ENCODE measurements around the gene PAX3. TPM values are rescaled to one million over a fixed set of nuclear protein-coding genes. Genes with fewer than 3 reads are reported as not detected.

PAX3 gene
- total RNA-seq, 2 donors from 2014 or later, result not detected

GRCh38 chr2:222294996-222295367 is 3.8 kb downstream of the PAX3 start:
- no peak overlapping the region for H3K27ac ChIP-seq
- ATAC-seq (ENCODE audit: insufficient number of reproducible peaks, low FRiP score, low read depth) (no peak), DNase-seq (ENCODE audit: low spot score) (no peak)
- H3K36me3 ChIP-seq, result no peaks in the 10 kb centered on the region
- no peak for TF ChIP-seq CTCF (IDR thresholded peaks at IDR 0.05)
- H3K4me1 ChIP-seq (ENCODE audit: control insufficient read depth in 1 of 2, low read depth in 2 of 2), result peaks cover 23 to 45% of the 10 kb centered on the region in 2 donors
- no peaks in the 10 kb centered on the region for H3K9me3 ChIP-seq
- H3K4me3 ChIP-seq, result peak overlapping the region; percentile 65
- peaks cover 32% of the 10 kb centered on the region for H3K27me3 ChIP-seq (replicated peaks; ENCODE audit: insufficient read depth)

- H3K4me3 ChIP-seq, result no peak overlapping the region
- TF ChIP-seq CTCF (IDR thresholded peaks at IDR 0.05), result no peak
- H3K9me3 ChIP-seq, result no peaks in the 10 kb centered on the region
- no peak overlapping the region for H3K27ac ChIP-seq
- H3K27me3 ChIP-seq (replicated peaks; ENCODE audit: insufficient read depth), result peaks cover 33% of the 10 kb centered on the region
- ATAC-seq (ENCODE audit: insufficient number of reproducible peaks, low FRiP score, low read depth) (no peak), DNase-seq (ENCODE audit: low spot score) (no peak)
- no peaks in the 10 kb centered on the region for H3K36me3 ChIP-seq
- peaks cover 23 to 43% of the 10 kb centered on the region in 2 donors for H3K4me1 ChIP-seq (ENCODE audit: control insufficient read depth in 1 of 2, low read depth in 2 of 2)
Observed at GRCh38 chr2:222293660-222294630, 4.9 kb downstream of the PAX3 start.

- Histone ChIP-seq H3K4me3 (no peak overlapping the region), H3K27me3 (replicated peaks; ENCODE audit: insufficient read depth) (peaks cover 21% of the 10 kb centered on the region), H3K9me3 (no peaks in the 10 kb centered on the region), H3K4me1 (ENCODE audit: control insufficient read depth in 1 of 2, low read depth in 2 of 2) (peaks cover 19 to 33% of the 10 kb centered on the region in 2 donors), H3K36me3 (no peaks in the 10 kb centered on the region), H3K27ac (no peak overlapping the region)
- no peak for TF ChIP-seq CTCF (IDR thresholded peaks at IDR 0.05)
- ATAC-seq (ENCODE audit: insufficient number of reproducible peaks, low FRiP score, low read depth) (no peak), DNase-seq (ENCODE audit: low spot score) (no peak)
Observed at GRCh38 chr2:222292149-222293134, 6.4 kb downstream of the PAX3 start.

GRCh38 chr2:222291485-222291841 is 7.3 kb downstream of the PAX3 start:
- Histone ChIP-seq H3K4me1 (ENCODE audit: control insufficient read depth in 1 of 2, low read depth in 2 of 2) (peaks cover 19 to 27% of the 10 kb centered on the region in 2 donors), H3K36me3 (no peaks in the 10 kb centered on the region), H3K27ac (no peak overlapping the region), H3K9me3 (no peaks in the 10 kb centered on the region), H3K4me3 (no peak overlapping the region), H3K27me3 (replicated peaks; ENCODE audit: insufficient read depth) (peaks cover 12% of the 10 kb centered on the region)
- DNase-seq (ENCODE audit: low spot score), result no peak
- no peak for ATAC-seq (ENCODE audit: insufficient number of reproducible peaks, low FRiP score, low read depth)
- TF ChIP-seq CTCF (IDR thresholded peaks at IDR 0.05), result no peak

Measured in thoracic aorta (tissue), 2 donors.